ENCODE data around the gene SEC61A2. TPM values are rescaled to one million over a fixed set of nuclear protein-coding genes. Genes with fewer than 3 reads are reported as not detected.
A peak's percentile ranks its signal among the peaks of the same experiment; 100 is the strongest.

The SEC61A2 gene
- total RNA-seq, 1 donor from 2014 or later: 24.9 TPM

DNA sequence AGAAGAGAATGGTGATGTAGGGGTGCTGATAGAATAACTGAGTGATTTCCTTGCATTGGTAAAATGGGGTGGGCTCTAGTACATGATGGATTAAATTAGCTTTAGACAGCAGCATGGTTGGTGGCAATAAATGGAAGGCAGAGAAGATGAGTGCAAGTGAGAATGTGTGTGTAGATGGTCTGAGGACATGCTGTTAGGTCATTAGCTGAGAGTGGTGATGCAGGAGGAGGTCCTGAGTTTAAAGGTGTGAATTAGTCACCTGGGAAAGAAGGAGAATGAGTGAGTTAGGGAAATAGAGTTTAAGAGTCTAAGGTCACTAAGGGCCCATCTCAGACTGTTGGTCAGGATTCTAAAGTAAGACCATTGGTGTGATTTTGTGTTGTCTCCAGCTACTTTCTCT is 17.9 kb upstream of the SEC61A2 start:
- H3K9me3 Mint-ChIP-seq (ENCODE audit: low read depth): no peaks in the 10 kb centered on the region
- no peak for TF ChIP-seq CTCF (IDR thresholded peaks at IDR 0.05; ENCODE audit: unreplicated experiment)
- H3K4me1 Mint-ChIP-seq (ENCODE audit: low read depth): no peaks in the 10 kb centered on the region
- no peak for DNase-seq (ENCODE audit: low spot score, unreplicated experiment)
- no peaks in the 10 kb centered on the region for H3K27me3 Mint-ChIP-seq
- peaks cover 16% of the 10 kb centered on the region for H3K36me3 Mint-ChIP-seq (ENCODE audit: insufficient read depth)
- H3K27ac Mint-ChIP-seq: no peak overlapping the region
- no peak overlapping the region for H3K4me3 Mint-ChIP-seq (ENCODE audit: low read depth)

DNA sequence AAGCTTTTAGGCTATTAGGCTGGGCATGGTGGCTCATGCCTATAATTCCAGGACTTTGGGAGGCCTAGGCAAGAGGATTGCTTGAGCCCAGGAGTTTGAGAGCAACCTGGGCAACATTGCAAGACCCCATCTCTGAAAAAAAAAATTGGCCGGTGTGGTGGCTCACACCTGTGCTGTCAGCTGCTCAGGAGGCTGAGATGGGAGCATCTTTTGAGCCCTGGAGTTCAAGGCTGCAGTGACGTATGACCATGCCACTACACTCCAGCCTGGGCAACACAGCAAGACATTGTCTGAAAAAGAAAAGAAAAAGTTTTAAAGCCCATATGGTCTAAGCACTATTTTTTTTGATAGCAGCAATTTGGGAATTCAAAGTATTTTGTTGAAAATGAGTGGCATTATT is 15.8 kb upstream of the SEC61A2 start:
- Mint-ChIP-seq H3K4me1 (ENCODE audit: low read depth) (no peaks in the 10 kb centered on the region), H3K36me3 (ENCODE audit: insufficient read depth) (peaks cover 15% of the 10 kb centered on the region)

GRCh38 chr10:12121673-12122072 is 7.8 kb upstream of the SEC61A2 start:
- Mint-ChIP-seq H3K27ac (no peak overlapping the region), H3K4me1 (ENCODE audit: low read depth) (no peaks in the 10 kb centered on the region), H3K4me3 (ENCODE audit: low read depth) (no peak overlapping the region), H3K36me3 (ENCODE audit: insufficient read depth) (peaks cover 33% of the 10 kb centered on the region), H3K27me3 (no peaks in the 10 kb centered on the region), H3K9me3 (ENCODE audit: low read depth) (no peaks in the 10 kb centered on the region)
- TF ChIP-seq CTCF (IDR thresholded peaks at IDR 0.05; ENCODE audit: unreplicated experiment): no peak
- DNase-seq (ENCODE audit: low spot score, unreplicated experiment): no peak

More for the DNA sequence above, 15.8 kb upstream of the SEC61A2 start:
- no peak overlapping the region for H3K27ac Mint-ChIP-seq
- H3K27me3 Mint-ChIP-seq: no peaks in the 10 kb centered on the region
- H3K9me3 Mint-ChIP-seq (ENCODE audit: low read depth): no peaks in the 10 kb centered on the region
- no peak for TF ChIP-seq CTCF (IDR thresholded peaks at IDR 0.05; ENCODE audit: unreplicated experiment)
- no peak overlapping the region for H3K4me3 Mint-ChIP-seq (ENCODE audit: low read depth)
- no peak for DNase-seq (ENCODE audit: low spot score, unreplicated experiment)

GRCh38 chr10:12130237-12130872 is 878 bp downstream of the SEC61A2 start:
- no peaks in the 10 kb centered on the region for H3K9me3 Mint-ChIP-seq (ENCODE audit: low read depth)
- peaks cover 9% of the 10 kb centered on the region for H3K36me3 Mint-ChIP-seq (ENCODE audit: insufficient read depth)
- peak overlapping the region; percentile 27 for H3K27ac Mint-ChIP-seq
- H3K4me3 Mint-ChIP-seq (ENCODE audit: low read depth): peak overlapping the region; percentile 88
- no peak for DNase-seq (ENCODE audit: low spot score, unreplicated experiment)
- H3K4me1 Mint-ChIP-seq (ENCODE audit: low read depth): peaks cover 4% of the 10 kb centered on the region
- no peaks in the 10 kb centered on the region for H3K27me3 Mint-ChIP-seq
- TF ChIP-seq CTCF (IDR thresholded peaks at IDR 0.05; ENCODE audit: unreplicated experiment): peak; percentile 60

- no peak for DNase-seq (ENCODE audit: low spot score, unreplicated experiment)
- Mint-ChIP-seq H3K27me3 (no peaks in the 10 kb centered on the region), H3K9me3 (ENCODE audit: low read depth) (no peaks in the 10 kb centered on the region), H3K4me3 (ENCODE audit: low read depth) (no peak overlapping the region), H3K36me3 (ENCODE audit: insufficient read depth) (peaks cover 17% of the 10 kb centered on the region), H3K4me1 (ENCODE audit: low read depth) (no peaks in the 10 kb centered on the region), H3K27ac (peak overlapping the region; percentile 18)
- TF ChIP-seq CTCF (IDR thresholded peaks at IDR 0.05; ENCODE audit: unreplicated experiment): no peak
Observed at GRCh38 chr10:12135631-12136030, 6.2 kb downstream of the SEC61A2 start.

Measured in progenitor cell of endocrine pancreas (in vitro differentiated cells).